Tibial nerve (tissue), 4 donors: ENCODE measurements around the gene GTF2B. TPM values are rescaled to one million over a fixed set of nuclear protein-coding genes. Genes with fewer than 3 reads are reported as not detected.
"Not testable (repeated sequence)": the region's sequence is repeated elsewhere in the genome, so short reads cannot be mapped to it uniquely, and the experiment has no call there.

Experiments used
- DNase-seq, 2 donors: peaks; one replicate each; pipeline ENCODE4 v3.0.0-alpha.2; 2019; ENCODE audit warnings: low spot score in 2 of 2
- H3K27ac ChIP-seq, 4 donors: fragments of 200-600 bp; sonication (generic) in 3 of 4; one replicate each; pipeline ENCODE4 v1.5.1; 2017 to 2019; ENCODE audit warnings: mild to moderate bottlenecking in 1 of 4
- H3K27me3 ChIP-seq, 2 donors: fragments of 200-600 bp; sonication (generic) in 1 of 2; one replicate each; pipeline versions ENCODE4 v1.5.1 to v1.6.0; 2017 to 2019
- H3K36me3 ChIP-seq, 3 donors: fragments of 200-600 bp; sonication (generic); one replicate each; pipeline ENCODE4 v1.5.1; 2018 to 2019
- H3K4me1 ChIP-seq, 4 donors: fragments of 200-600 bp; sonication (generic) in 3 of 4; one replicate each; pipeline ENCODE4 v1.5.1; 2017 to 2019
- H3K4me3 ChIP-seq, 4 donors: fragments of 200-600 bp; sonication (generic) in 3 of 4; one replicate each; pipeline ENCODE4 v1.5.1; 2017 to 2019; ENCODE audit warnings: mild to moderate bottlenecking in 1 of 4, moderate library complexity in 1 of 4
- H3K9me3 ChIP-seq, 4 donors: fragments of 200-600 bp; sonication (generic) in 3 of 4; one replicate each; pipeline ENCODE4 v1.5.1; 2017 to 2019
- CTCF ChIP-seq, 5 experiments: fragments of 200-600 bp in 3 of 5; fragments of 450-650 bp in 2 of 5; sonication (generic) in 3 of 5; IDR thresholded peaks; one replicate each; pipeline ENCODE4 v1.5.1; 2016 to 2019; ENCODE audit warnings: antibody characterized with exemption in 5 of 5, mild to moderate bottlenecking in 3 of 5, moderate library complexity in 2 of 5
- EP300 ChIP-seq, 2 donors: sonication (generic); formaldehyde crosslinking; IDR thresholded peaks; one replicate each; pipeline ENCODE4 v1.6.1; 2017; ENCODE audit warnings: antibody characterized with exemption in 2 of 2, mild to moderate bottlenecking in 1 of 2
- POLR2A ChIP-seq, 2 donors: fragments of 450-650 bp; IDR thresholded peaks; one replicate each; pipeline ENCODE4 v1.6.1; 2017; ENCODE audit warnings: antibody characterized with exemption in 2 of 2, mild to moderate bottlenecking in 2 of 2, moderate library complexity in 2 of 2
- WGBS, 2 donors: methylation state at CpG; one replicate each; pipeline ENCODE4 v1.1.5; 2018; 5-methylcytosine and 5-hydroxymethylcytosine counted together
- total RNA-seq, 4 donors: library from RNA; depleted of rRNA; stranded (reverse); fragments of >200 nt; gene quantifications; one replicate each; pipeline ENCODE4 v1.1.0, GENCODE V29; 2016

The GTF2B gene
- total RNA-seq, 4 donors from 2014 or later, result 17.4 to 55.7 (median 23.7) TPM

- Histone ChIP-seq H3K27ac (no peak overlapping the region), H3K27me3 (no peaks in the 10 kb centered on the region), H3K36me3 (peaks cover 0 to 100% (median 13%) of the 10 kb centered on the region in 3 donors), H3K4me1 (no peaks in the 10 kb centered on the region), H3K4me3 (no peak overlapping the region), H3K9me3 (peaks cover 0 to 5% (median 0%) of the 10 kb centered on the region in 4 donors)
- no peak for DNase-seq
- 91 to 94% methylated on average over 2 of the region's 2 CpGs for WGBS, 2 donors
- TF ChIP-seq EP300 (IDR thresholded peaks at IDR 0.05) (no peak), CTCF (IDR thresholded peaks at IDR 0.05) (no peak), POLR2A (IDR thresholded peaks at IDR 0.05) (no peak)
Observed at GRCh38 chr1:88923224-88923623, 31.9 kb upstream of the GTF2B start.

DNA sequence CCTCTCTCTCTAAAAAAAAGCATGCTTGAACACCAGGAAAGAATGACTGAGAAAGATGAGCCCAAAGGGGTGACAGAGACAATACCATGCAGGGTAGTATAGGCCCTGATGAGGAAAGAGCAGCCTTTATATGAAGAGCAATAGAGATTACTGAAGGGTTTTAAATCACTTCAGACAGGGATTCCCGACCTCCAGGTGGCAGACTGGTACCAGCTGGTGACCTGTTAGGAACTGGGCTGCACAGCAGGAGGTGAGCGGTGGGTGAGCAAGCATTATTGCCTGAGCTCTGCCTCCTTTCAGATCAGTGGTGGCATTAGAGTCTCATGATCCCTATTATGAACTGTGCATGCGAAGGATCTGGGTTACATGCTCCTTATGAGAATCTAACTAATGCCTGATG, 30.8 kb upstream of the GTF2B start:
- no peaks in the 10 kb centered on the region for H3K4me1 ChIP-seq
- 89 to 90% methylated on average over 3 of the region's 3 CpGs for WGBS, 2 donors
- H3K9me3 ChIP-seq, result peaks cover 0 to 15% (median 4%) of the 10 kb centered on the region in 4 donors
- H3K4me3 ChIP-seq, result no peak overlapping the region
- H3K27me3 ChIP-seq, result no peaks in the 10 kb centered on the region
- DNase-seq, result no peak
- peaks cover 0 to 100% (median 13%) of the 10 kb centered on the region in 3 donors for H3K36me3 ChIP-seq
- no peak overlapping the region for H3K27ac ChIP-seq
- TF ChIP-seq CTCF (IDR thresholded peaks at IDR 0.05) (no peak), EP300 (IDR thresholded peaks at IDR 0.05) (no peak), POLR2A (IDR thresholded peaks at IDR 0.05) (no peak)

GRCh38 chr1:88920845-88921244, 29.5 kb upstream of the GTF2B start:
- TF ChIP-seq CTCF (IDR thresholded peaks at IDR 0.05), result no peak
- no peak for TF ChIP-seq POLR2A (IDR thresholded peaks at IDR 0.05)
- no peak for TF ChIP-seq EP300 (IDR thresholded peaks at IDR 0.05)
- no peaks in the 10 kb centered on the region for H3K4me1 ChIP-seq
- no peaks in the 10 kb centered on the region for H3K27me3 ChIP-seq
- WGBS, 2 donors, result 97 to 100% methylated on average over 1 of the region's 1 CpG
- no peak overlapping the region for H3K27ac ChIP-seq
- peaks cover 0 to 25% (median 7%) of the 10 kb centered on the region in 4 donors for H3K9me3 ChIP-seq
- peaks cover 0 to 89% (median 12%) of the 10 kb centered on the region in 3 donors for H3K36me3 ChIP-seq
- no peak overlapping the region for H3K4me3 ChIP-seq
- no peak for DNase-seq

GRCh38 chr1:88917321-88918025, 26.1 kb upstream of the GTF2B start:
- Histone ChIP-seq H3K4me3 (no peak overlapping the region), H3K4me1 (no peaks in the 10 kb centered on the region), H3K9me3 (peaks cover 0 to 46% (median 7%) of the 10 kb centered on the region in 4 donors), H3K36me3 (peaks cover 0 to 56% (median 5%) of the 10 kb centered on the region in 3 donors), H3K27ac (no peak overlapping the region), H3K27me3 (no peaks in the 10 kb centered on the region)
- 93 to 97% methylated on average over 3 of the region's 3 CpGs for WGBS, 2 donors
- TF ChIP-seq CTCF (IDR thresholded peaks at IDR 0.05), result no peak
- no peak for TF ChIP-seq EP300 (IDR thresholded peaks at IDR 0.05)
- no peak for TF ChIP-seq POLR2A (IDR thresholded peaks at IDR 0.05)
- no peak for DNase-seq

DNA sequence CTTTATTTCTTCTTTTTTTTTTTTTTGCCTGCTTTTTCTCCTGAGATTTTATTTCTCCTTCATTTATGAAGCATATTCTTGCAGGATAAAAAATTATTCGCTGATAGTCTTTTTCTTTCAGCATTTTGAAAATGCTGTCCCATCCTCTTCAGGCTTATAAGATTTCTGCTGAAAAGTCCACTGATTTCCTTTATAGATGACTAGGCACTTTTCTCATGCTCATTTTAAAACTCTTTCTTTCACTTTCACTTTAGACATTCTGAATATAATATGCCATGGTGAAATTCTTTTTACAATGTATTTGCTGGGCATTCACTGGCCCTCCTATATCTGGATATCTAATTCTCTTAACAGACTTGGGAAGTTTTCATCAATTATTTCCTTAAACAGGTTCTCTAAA, 25.5 kb upstream of the GTF2B start:
- TF ChIP-seq EP300 (IDR thresholded peaks at IDR 0.05) (no peak), POLR2A (IDR thresholded peaks at IDR 0.05) (no peak), CTCF (IDR thresholded peaks at IDR 0.05) (no peak)
- no peak for DNase-seq

GRCh38 chr1:88911800-88912199, 20.4 kb upstream of the GTF2B start:
- 87 to 88% methylated on average over 9 of the region's 9 CpGs for WGBS, 2 donors
- H3K4me3 ChIP-seq, H3K4me1 ChIP-seq, H3K27ac ChIP-seq, DNase-seq, H3K36me3 ChIP-seq, H3K27me3 ChIP-seq: not testable (repeated sequence)
- H3K9me3 ChIP-seq, result peaks cover 0 to 26% (median 2%) of the 10 kb centered on the region in 4 donors

More for the DNA sequence above, 25.5 kb upstream of the GTF2B start:
- Histone ChIP-seq H3K27me3 (no peaks in the 10 kb centered on the region), H3K9me3 (peaks cover 0 to 46% (median 7%) of the 10 kb centered on the region in 4 donors), H3K4me1 (no peaks in the 10 kb centered on the region), H3K27ac (no peak overlapping the region), H3K4me3 (no peak overlapping the region), H3K36me3 (peaks cover 0 to 50% (median 5%) of the 10 kb centered on the region in 3 donors)
- 0 to 53% methylated on average over 1 of the region's 1 CpG for WGBS, 2 donors
